Breast epithelium (tissue), 3 donors: Measurements from ENCODE around the gene CERT1.

Experiments
- POLR2A ChIP-seq: fragments of 450-650 bp; IDR thresholded peaks from one replicate; pipeline ENCODE4 v1.6.1; 2016; ENCODE audit warnings: antibody characterized with exemption, mild to moderate bottlenecking, moderate library complexity
- POLR2AphosphoS5 ChIP-seq, 3 donors: sonication (generic); formaldehyde crosslinking; IDR thresholded peaks; one replicate each; pipeline ENCODE4 v1.6.1; 2017; ENCODE audit warnings: antibody characterized with exemption in 3 of 3
- TF ChIP-seq, protein P1 (sequence below), 3 donors: fragments of 450-650 bp; IDR thresholded peaks; one replicate each; pipeline ENCODE4 v1.5.1; 2016 to 2017; ENCODE audit warnings: antibody characterized with exemption in 3 of 3, mild to moderate bottlenecking in 3 of 3, moderate library complexity in 3 of 3

DNA sequence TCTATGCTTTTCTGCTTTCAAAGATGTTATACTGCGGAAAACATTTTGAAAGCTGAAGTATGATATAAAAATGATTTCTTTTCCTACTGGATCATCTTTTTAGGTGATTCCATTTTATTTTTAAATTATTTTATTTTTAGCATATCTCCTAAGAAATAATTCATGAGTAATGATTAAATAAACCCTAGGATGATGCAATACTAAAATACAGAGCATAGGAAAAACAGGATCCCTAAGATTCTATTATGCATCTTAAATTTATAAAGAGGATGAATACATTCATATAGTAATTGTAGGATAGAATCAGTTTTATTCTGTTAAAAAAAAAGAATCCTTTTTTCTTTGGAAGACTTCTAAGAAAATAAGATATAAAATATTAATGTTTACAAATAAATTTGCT is 11.1 kb upstream of the CERT1 start:
- TF ChIP-seq, protein P1, sequence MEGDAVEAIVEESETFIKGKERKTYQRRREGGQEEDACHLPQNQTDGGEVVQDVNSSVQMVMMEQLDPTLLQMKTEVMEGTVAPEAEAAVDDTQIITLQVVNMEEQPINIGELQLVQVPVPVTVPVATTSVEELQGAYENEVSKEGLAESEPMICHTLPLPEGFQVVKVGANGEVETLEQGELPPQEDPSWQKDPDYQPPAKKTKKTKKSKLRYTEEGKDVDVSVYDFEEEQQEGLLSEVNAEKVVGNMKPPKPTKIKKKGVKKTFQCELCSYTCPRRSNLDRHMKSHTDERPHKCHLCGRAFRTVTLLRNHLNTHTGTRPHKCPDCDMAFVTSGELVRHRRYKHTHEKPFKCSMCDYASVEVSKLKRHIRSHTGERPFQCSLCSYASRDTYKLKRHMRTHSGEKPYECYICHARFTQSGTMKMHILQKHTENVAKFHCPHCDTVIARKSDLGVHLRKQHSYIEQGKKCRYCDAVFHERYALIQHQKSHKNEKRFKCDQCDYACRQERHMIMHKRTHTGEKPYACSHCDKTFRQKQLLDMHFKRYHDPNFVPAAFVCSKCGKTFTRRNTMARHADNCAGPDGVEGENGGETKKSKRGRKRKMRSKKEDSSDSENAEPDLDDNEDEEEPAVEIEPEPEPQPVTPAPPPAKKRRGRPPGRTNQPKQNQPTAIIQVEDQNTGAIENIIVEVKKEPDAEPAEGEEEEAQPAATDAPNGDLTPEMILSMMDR (IDR thresholded peaks at IDR 0.05), result no peak
- TF ChIP-seq POLR2A, result no peak
- TF ChIP-seq POLR2AphosphoS5 (IDR thresholded peaks at IDR 0.05), result no peak
